Coronary artery (tissue), 2 donors: ENCODE results near the gene GATB.
"Not testable (repeated sequence)": the region's sequence is repeated elsewhere in the genome, so short reads cannot be mapped to it uniquely, and the experiment has no call there.

Experiments used
- DNase-seq: peaks from one replicate; pipeline ENCODE4 v3.0.0-alpha.2; 2017; ENCODE audit warnings: low spot score
- H3K27ac ChIP-seq, 2 donors: fragments of 200-600 bp; sonication (generic); one replicate each; pipeline ENCODE4 v1.5.1; 2016 to 2019
- H3K4me3 ChIP-seq: fragments of 200-600 bp; sonication (generic); 2 replicates; pipeline ENCODE4 v1.5.1; 2016; ENCODE audit warnings: mild to moderate bottlenecking, moderate library complexity
- TF ChIP-seq, protein P1 (sequence below): fragments of 200-600 bp; sonication (generic); IDR thresholded peaks from one replicate; pipeline ENCODE4 v1.5.1; 2019; ENCODE audit warnings: antibody characterized with exemption

GATB gene

DNA sequence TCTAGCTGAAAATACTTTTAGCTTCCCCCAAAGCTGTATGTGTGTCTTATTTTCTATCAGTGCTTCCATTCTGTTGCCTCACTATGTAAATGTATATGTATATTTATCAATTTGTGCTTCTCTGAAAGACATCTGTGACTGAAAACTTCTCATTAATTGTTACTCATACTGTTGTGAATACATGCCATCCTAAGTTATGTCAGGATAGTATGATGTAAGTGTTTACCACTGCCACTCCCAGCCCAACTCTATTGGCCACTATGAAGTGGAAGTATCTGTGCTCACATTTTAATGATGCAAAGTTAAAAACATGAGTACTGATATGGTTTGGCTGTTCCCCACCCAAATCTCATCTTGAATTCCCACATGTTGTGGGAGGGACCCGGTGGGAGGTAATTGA, 24.4 kb downstream of the GATB start:
- no peak overlapping the region for H3K27ac ChIP-seq
- no peak for DNase-seq
- TF ChIP-seq, protein P1, sequence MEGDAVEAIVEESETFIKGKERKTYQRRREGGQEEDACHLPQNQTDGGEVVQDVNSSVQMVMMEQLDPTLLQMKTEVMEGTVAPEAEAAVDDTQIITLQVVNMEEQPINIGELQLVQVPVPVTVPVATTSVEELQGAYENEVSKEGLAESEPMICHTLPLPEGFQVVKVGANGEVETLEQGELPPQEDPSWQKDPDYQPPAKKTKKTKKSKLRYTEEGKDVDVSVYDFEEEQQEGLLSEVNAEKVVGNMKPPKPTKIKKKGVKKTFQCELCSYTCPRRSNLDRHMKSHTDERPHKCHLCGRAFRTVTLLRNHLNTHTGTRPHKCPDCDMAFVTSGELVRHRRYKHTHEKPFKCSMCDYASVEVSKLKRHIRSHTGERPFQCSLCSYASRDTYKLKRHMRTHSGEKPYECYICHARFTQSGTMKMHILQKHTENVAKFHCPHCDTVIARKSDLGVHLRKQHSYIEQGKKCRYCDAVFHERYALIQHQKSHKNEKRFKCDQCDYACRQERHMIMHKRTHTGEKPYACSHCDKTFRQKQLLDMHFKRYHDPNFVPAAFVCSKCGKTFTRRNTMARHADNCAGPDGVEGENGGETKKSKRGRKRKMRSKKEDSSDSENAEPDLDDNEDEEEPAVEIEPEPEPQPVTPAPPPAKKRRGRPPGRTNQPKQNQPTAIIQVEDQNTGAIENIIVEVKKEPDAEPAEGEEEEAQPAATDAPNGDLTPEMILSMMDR = no peak
- no peak overlapping the region for H3K4me3 ChIP-seq

DNA sequence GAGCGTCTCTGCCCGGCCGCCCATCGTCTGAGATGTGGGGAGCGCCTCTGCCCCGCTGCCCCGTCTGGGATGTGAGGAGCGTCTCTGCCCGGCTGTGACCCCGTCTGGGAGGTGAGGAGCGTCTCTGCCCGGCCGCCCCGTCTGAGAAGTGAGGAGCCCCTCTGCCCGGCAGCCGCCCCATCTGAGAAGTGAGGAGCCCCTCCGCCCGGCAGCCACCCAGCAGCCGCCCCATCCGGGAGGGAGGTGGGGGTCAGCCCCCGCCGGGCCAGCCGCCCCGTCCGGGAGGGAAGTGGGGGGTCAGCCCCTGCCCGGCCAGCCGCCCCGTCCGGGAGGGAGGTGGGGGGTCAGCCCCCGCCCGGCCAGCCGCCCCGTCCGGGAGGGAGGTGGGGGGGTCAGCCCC, 29.1 kb downstream of the GATB start:
- H3K4me3 ChIP-seq, H3K27ac ChIP-seq, DNase-seq: not testable (repeated sequence)

DNA sequence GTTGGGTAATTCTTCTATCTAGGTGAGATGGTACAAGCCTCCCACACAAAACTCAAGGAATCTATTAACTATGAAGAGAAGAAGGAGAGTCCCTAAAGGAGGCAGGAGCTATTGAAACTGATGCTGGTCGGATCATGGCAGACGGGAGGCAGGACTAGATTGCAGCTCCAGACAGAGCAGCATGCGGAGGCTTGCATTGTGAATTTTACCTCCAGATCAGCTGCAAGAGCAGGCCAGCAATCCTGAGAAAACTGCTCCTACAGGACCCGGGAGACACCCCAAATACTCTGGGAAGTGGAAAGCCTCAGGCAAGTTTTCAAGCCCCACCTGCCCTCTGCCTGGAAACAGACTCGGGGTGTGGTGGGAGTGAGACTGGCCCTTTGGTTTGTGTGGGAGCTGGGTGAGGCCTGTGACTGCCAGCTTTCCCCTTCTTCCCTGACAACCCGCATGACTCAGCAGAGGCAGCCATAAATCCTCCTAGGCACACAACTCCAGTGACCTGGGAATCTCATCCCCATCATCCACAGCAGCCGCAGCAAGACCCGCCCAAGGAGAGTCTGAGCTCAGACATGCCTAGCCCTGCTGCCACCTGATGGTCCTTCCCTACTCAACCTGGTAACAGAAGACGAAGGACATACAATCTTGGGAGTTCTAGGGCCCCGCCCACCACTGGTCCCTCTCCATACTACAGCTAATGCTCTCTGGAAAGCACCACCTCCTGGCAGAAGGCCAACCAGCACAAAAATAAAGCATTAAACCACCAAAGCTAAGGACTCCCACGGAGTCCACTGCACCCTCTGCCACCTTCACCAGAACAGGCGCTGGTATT, 30.9 kb downstream of the GATB start:
- TF ChIP-seq, protein P1 = no peak
- Histone ChIP-seq H3K27ac (no peak overlapping the region), H3K4me3 (no peak overlapping the region)
- no peak for DNase-seq

- H3K4me3 ChIP-seq = no peak overlapping the region
- DNase-seq = no peak
- no peak overlapping the region for H3K27ac ChIP-seq
- TF ChIP-seq, protein P1 = no peak
These were observed 32.1 kb downstream of the GATB start for GRCh38 chr4:151728679-151729078.

- no peak overlapping the region for H3K27ac ChIP-seq
- TF ChIP-seq, protein P1 = no peak
These were observed 32.8 kb downstream of the GATB start for GRCh38 chr4:151728006-151728405.

DNA sequence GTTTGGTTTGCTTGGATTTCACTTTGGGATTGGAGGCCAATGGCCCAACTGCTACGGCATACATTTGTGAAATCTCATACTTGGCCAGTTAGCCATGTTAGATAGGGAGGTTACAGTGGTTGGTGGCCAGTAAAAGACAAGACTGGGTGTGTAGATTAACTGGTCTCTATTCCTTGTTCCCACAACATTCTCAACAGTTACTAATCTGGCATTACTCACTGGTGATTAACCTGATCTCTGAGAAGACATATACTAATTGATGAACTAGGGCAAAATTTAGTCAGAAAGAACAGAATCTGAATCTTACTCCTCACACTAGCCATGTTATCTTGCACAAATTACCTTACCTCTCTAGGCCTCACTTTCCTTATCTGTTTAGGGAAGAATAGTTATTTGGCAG, 33.4 kb downstream of the GATB start:
- no peak for DNase-seq
- H3K27ac ChIP-seq = no peak overlapping the region
- no peak overlapping the region for H3K4me3 ChIP-seq
- TF ChIP-seq, protein P1 = no peak

More at GRCh38 chr4:151728006-151728405, 32.8 kb downstream of the GATB start:
- DNase-seq = no peak
- H3K4me3 ChIP-seq = no peak overlapping the region

DNA sequence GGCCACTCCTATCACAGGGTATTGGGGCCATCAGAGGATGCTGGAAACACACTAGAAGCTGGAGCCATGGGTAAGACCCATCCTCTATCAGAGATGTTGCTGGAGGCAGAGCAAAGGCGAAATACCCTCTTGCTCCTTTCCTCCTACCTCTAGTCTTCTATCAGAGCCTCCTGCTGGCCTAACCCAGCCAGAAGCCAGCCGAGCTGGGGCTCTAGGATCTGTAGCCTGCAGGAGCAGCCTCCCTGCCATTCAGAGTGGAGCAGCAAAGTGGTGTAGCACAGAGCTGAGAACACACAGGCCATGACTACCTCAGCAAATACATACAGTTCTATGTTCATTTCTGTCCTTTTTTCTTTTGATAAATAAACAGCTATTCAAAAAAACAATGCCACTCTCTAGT, 35.7 kb downstream of the GATB start:
- DNase-seq = no peak
- no peak overlapping the region for H3K27ac ChIP-seq
- TF ChIP-seq, protein P1 = no peak
- H3K4me3 ChIP-seq = no peak overlapping the region
